GM18508 (cell line): ENCODE results near the gene STIM2.
"Not testable (repeated sequence)": the region's sequence is repeated elsewhere in the genome, so short reads cannot be mapped to it uniquely, and the experiment has no call there.

ENCODE experiments used
- ATAC-seq: cut with Tn5 transposase; IDR thresholded peaks from one replicate; pipeline ENCODE4 v1.9.1; 2021; ENCODE audit warnings: moderate number of reproducible peaks; ENCODE audit not compliant: insufficient read depth, unreplicated experiment

Gene STIM2

DNA sequence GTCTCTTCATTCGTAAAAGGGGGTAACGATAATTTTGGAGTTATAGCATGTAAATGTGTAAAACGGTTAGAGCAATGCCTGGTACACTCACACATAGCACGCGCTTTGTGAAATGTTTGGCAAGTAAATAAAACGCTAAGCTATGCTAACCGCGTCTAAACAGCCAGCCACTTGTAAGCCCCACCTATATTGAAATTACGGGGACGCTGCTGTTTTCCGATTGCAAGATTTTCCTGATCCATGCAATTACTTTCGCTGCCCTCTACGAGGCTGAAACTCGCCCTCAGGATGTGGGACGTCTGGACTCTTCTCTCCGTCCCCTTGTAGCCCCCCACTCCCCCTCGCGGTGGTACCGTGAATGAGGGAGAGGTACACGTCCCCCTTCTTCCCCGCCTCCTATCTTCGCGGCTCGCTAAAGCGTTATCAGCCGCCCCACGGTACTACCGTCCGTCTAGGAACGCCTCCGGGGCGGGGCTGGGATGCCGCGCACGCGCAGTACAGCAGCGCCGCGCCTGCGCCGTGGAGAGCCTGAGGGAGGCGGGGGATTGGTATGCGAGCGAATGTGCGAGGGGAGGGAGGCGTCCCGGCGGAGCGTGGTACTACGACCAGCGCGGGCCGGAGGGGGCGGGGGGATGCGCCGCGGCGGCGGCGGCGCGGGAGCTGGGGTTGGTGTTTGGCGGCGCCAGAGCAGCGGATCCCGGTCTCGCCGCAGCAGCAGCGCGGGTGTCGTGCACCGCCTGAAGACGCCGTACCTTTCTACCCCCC is at the start of gene STIM2:
Gene STIM2 (plus strand): TSS at position 685 of the 765 bp plus-strand sequence.
- peak; percentile 35 for ATAC-seq

GRCh38 chr4:26811571-26811970 is 49.1 kb upstream of the STIM2 start:
- not testable (repeated sequence) for ATAC-seq

- ATAC-seq, result no peak
These were observed 48.5 kb upstream of the STIM2 start for GRCh38 chr4:26812049-26812714.

GRCh38 chr4:26813698-26814097 is 46.9 kb upstream of the STIM2 start:
- ATAC-seq, result no peak

GRCh38 chr4:26815199-26815598 is 45.4 kb upstream of the STIM2 start:
- ATAC-seq, result no peak

DNA sequence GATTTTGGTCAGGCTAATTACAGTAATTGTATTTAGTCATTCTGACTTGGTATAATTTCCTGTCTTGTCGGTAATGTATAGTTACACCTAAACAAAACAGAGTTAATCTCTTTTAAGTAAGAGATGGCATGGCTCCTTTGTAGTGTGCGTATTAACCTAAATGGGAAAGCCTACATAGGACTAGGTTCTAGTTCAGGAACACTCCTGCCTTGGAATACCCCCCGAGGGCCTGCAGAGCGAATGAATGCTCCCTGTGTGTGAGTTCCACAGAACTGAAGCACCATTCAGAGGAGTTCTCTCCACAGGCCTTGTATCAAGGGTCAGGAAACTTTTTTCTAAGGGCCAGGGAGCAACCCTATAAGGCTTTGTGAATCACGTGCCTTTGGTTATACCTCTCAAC is 44.9 kb upstream of the STIM2 start:
- no peak for ATAC-seq

DNA sequence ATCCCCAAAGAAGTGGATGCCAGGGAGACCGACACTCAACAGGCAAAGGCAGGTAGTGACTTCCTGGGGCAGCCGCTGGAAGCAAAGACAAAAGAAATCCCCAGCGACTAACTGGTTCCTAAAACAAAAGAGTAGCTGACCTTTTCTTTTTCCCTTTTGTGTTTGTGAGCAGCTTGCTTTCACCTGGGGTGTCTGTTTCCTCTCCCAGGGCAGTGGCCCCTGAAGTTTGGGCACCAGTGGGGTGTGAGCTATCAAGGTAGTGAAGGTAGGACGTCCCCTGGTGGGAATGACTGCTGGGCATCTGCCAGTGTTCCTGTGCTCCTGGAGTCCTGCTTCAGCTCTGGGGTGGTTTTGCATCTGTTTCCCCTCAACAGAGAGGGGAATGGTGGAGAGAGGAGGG is 41.6 kb upstream of the STIM2 start:
- ATAC-seq, result no peak

DNA sequence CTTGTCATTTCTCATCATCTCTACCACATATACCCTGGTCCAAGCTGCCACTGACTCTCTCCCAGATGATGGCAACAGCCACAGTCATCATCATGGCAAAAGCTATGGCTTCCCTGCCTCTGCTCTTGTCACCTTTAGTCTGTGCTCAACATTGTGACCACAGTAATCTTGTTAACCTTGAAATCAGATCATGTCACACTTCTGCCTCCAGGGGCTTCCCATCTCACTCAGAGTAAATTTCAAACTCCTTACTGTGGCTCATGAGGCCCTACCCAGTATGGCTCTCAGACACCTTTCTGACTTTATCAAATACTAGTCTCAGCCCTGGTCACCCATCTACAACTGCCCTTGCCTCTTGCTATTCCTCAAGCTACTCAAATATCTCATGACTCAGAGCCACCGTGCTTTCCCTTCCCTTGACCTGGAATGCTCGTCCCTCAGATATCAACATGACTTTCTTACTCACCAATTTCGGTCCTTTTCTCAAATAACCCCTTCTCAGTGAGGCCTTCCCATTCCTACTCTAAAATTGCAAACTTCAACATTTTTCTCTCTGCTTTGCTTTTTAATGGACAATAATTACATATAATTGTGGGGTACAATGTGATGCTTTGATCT is 41.1 kb upstream of the STIM2 start:
- no peak for ATAC-seq

DNA sequence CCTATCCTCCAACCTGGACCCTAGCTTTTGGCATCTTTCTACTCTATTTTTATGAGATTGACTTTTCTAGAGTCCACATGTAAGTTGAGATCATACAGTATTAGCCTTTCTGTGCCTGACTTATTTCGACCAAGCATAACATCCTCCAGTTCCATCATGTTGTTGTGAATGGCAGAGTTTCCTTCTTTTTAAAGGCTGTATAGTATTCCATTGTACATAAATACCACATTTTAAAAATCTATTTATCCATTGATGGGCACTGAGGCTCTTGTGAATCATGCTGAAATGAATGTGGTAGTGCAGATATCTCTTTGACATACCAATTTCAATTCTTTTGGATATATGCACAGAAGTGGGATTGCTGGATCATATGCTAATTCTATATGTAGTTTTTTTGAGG is 40.3 kb upstream of the STIM2 start:
- ATAC-seq, result no peak

DNA sequence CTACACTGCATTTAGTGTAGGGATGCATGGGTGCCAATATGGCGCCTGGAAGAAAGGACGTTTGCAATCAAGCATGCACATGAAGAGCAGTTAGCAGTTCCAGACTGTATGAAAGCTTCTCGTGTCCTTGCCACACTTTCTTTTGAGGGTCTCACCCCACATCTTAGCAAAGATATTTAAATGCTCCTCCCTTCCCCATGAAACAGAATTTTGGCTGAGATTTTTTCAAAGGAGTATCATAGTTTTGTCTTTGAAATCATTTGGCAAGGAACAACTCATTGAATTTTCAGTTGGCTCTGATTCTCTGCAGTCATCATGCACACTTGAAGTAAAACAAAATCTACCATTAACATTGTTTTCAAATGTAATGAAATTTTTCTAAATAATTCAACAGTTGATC is 39.6 kb upstream of the STIM2 start:
- ATAC-seq, result no peak

GRCh38 chr4:26821677-26822503 is 38.8 kb upstream of the STIM2 start:
- ATAC-seq, result no peak

DNA sequence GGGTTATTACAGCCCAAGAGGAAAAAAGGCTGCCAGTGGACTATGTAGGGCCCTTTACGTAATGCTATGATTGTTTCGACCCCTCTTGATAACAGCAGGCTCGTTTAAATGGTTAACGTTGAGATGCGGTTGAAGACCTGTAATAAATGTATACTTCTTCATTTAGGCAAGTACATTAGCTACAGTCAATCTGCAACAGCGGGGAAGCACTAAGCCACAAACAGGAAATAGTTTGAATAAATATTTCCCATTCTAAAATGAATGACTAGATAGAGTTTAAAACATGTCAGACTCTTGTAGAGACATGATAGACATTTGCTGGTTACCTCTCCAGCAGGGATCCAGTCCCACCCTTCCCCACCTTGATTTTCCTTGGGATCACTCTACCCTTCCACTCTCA is 38.1 kb upstream of the STIM2 start:
- ATAC-seq, result peak; percentile 50

DNA sequence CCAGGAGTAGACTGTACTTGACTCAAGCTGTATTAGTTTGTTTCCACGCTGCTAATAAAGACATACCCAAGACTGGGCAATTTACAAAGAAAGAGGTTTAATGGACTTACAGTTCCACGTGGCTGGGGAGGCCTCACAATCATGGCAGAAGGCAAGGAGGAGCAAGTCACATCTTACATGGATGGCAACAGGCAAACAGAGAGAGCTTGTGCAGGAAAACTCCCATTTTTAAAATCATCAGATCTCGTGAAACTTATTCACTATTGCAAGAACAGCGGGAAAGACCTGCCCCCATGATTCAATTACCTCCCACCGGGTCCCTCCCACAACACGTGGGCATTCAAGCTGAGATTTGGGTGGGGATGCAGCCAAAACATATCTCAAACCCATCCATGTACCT is 37.7 kb upstream of the STIM2 start:
- ATAC-seq, result not testable (repeated sequence)

GRCh38 chr4:26823583-26823982 is 37.1 kb upstream of the STIM2 start:
- ATAC-seq, result no peak

DNA sequence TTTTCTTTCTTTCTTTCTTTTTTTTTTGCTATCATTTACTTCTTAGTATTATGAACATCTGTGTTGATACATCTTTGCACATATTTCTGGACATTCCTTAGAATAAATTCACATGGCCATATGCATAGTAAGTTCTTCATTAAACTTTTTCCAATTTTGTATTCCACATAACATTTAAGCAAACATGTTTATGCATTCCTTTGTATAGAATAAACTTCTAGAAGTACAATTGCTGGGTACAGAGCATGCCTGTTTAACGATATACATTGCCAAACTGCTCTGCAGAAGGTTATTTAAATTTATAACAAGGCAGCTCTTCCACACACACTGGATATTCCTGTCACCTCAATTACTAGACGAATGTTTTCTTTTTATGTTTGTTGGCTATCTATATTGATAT is 36.0 kb upstream of the STIM2 start:
- ATAC-seq, result no peak

GRCh38 chr4:26826721-26827120 is 33.9 kb upstream of the STIM2 start:
- ATAC-seq, result peak; percentile 85

DNA sequence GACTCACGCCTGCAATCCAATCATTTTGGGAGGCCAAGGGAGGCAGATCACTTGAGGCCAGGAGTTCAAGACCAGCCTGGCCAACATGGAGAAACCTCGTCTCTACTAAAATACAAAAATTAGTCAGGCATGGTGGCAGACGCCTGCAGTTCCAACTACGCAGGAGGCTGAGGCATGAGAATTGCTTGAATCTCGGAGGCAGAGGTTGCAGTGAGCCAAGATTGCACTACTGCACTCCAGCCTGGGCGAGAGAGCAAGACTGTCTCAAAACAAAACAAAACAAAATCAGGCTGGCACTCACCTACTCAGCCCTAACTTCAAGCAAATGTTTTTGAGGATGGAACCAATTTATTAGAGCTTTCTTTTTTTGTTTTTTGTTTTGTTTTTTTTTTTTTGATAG is 33.3 kb upstream of the STIM2 start:
- not testable (repeated sequence) for ATAC-seq

- no peak for ATAC-seq
These were observed 32.8 kb upstream of the STIM2 start for GRCh38 chr4:26827798-26828197.

- no peak for ATAC-seq
These were observed 31.6 kb upstream of the STIM2 start for GRCh38 chr4:26829018-26829417.

GRCh38 chr4:26830033-26830432 is 30.6 kb upstream of the STIM2 start:
- ATAC-seq, result no peak

DNA sequence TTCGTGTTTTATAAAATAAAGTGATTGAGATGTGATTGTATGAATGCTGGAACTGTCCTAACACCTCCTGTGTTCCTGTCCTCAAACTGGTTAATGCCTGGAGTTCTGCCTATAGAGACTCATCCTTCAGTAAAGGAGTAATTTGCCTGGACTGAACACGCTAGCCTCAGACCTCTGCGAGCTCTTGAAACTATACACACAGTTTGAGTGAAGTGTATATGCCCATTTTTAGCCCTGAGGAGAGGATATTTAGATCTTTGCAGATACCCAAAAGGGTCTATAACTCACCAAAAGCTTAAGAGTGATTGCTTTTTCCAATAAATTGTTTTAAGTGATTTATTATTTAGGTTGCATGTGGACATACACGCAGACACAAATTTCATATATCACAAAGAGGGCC is 29.9 kb upstream of the STIM2 start:
- no peak for ATAC-seq
